HFF-Myc (cell line): ENCODE measurements around the gene NTN1.

Experiments used
- DNase-seq: peaks from one replicate; pipeline ENCODE4 v3.0.0-alpha.2; 2011; ENCODE audit warnings: low read depth; ENCODE audit errors: extremely low read depth
- H3K4me3 ChIP-seq: replicated peaks from 2 replicates; pipeline ENCODE4 v1.5.1; 2011; ENCODE audit warnings: low read depth, mild to moderate bottlenecking, control low read depth, low read length
- CTCF ChIP-seq: IDR thresholded peaks from 2 replicates; pipeline ENCODE4 v1.5.1; 2012; ENCODE audit warnings: mild to moderate bottlenecking, low read depth, low read length, control low read depth; ENCODE audit errors: missing control alignments

The NTN1 gene

DNA sequence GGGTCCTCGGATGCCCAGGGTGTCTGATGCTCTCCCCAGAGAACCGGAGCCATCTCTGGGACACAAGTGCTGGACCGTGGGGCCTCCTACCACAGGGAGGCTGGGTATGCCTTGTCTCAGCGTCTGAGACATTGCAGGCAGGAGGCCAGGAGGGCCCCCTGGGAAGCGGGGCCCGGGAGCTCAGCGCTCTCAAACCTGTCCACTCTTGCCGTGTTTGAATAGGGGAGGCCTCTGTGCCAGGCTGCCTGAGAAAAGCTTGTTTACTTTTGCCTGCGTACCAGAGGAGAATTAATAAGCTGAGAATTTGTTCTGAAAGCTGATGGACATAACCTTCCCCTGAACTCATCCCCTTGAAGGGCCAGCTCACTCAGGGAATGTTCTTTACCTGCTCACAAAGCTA is 163.8 kb downstream of the NTN1 start:
- no peak for DNase-seq
- TF ChIP-seq CTCF = no peak
- no peak overlapping the region for H3K4me3 ChIP-seq

DNA sequence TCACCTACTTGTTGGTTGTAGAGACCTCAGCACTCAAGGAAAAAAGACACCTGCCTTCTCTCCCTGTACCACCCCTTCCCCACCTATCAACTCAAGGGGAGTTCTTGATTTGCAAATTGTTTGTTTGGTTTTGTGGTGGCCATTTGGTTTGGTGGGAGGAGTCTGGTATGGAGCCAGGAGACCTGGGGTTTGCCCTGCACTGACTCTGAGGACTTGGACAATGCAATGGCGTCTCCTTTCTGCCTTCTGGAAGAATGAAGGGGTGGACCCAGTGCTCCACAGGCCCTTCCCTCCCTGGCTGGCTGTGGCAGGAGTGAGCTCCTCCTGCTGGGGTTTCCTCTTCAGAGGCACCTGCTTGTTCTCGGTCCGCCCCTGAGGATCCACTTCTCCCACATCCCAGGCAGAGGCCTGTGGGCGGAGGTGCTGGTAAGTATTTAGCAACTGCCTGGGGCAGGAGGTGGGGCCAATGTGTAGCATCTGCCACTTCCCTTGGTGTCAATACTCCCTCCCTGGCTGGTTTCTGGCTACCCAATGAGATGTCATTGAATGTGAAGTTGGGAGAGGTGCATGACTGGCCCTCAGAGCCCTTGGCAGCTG is 164.5 kb downstream of the NTN1 start:
- DNase-seq = no peak
- no peak for TF ChIP-seq CTCF
- H3K4me3 ChIP-seq = no peak overlapping the region

DNA sequence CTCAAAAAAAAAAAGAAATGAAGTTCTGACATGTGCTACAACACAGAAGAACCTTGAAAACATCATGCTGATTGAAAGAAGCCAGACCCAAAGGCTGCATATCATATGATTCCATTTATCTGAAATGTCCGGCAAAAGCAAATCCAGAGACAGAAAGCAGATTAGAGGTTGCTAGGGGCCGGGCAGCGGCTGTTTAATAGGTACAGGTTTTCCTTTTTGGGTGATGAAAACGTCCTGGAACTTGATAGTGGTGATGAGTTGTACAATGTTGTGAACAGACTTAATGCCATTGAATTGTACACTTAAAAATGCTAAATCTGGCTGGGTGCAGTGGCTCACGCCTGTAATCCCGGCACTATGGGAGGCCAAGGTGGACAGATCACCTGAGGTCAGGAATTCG is 166.5 kb downstream of the NTN1 start:
- TF ChIP-seq CTCF = no peak
- H3K4me3 ChIP-seq = no peak overlapping the region
- no peak for DNase-seq

DNA sequence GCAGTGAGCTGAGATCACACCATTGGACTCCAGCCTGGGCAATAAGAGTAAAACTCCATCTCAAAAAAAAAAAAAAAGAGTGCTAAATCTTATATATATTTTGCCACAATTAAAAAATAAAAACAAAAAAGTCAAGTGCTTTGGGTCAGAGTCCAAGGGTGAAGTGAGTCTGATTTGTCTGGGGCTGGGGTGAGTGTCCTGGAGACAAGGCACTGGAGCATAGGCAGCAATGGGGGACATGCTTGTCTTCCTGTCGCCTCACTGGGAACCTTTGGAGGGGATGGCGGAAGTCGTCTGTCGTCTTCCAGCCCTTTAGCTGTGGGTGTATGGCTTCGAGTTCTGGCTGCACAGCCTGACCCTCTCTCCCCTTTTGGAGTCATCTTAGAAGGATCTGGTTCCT is 167.1 kb downstream of the NTN1 start:
- no peak for DNase-seq
- TF ChIP-seq CTCF = no peak
- no peak overlapping the region for H3K4me3 ChIP-seq

DNA sequence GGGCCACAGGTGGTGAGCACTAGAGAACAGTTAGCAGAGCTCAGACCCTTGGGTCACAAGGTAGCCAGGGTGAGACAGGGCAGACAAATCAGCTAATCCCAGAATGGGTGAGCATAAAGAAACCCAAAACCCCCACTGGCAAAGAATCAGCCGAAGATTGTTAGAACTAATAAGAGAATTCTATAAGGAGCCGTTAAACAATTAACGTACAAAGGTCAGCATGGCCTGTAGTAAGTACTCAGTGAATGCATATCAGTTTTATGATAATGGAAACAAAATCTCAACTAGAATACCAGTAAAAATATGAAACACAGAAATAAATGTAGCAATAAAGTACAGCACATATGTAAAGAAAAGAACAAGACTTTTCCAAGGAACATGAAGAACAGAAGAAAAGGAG is 168.6 kb downstream of the NTN1 start:
- H3K4me3 ChIP-seq = no peak overlapping the region
- no peak for TF ChIP-seq CTCF
- no peak for DNase-seq

DNA sequence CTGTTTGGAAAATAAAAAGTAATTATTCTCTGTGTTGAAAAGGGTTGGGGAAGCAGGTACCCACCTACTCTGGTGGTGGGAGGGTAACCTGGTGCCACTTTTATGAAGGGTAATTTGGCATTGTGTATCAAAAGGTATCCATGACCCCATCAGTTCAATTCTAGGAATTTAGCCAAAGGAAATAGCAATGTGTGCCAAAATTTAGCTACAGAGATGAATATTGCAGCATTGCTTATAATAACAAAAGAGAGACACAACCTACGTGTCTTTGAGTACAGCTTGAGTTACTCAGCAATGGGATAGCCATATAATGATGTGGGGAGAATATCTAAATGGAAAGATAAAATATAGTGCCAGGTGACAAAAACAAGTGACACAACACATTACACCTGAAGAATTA is 170.7 kb downstream of the NTN1 start:
- no peak overlapping the region for H3K4me3 ChIP-seq
- no peak for TF ChIP-seq CTCF

GRCh38 chr17:9195411-9195810 is 174.1 kb downstream of the NTN1 start:
- no peak for TF ChIP-seq CTCF
- H3K4me3 ChIP-seq = no peak overlapping the region
- DNase-seq = no peak

More for the DNA sequence above, 170.7 kb downstream of the NTN1 start:
- DNase-seq = no peak
